ENCODE measurements around the gene HSD17B10.
A peak's percentile ranks its signal among the peaks of the same experiment; 100 is the strongest.

HSD17B10 gene

DNA sequence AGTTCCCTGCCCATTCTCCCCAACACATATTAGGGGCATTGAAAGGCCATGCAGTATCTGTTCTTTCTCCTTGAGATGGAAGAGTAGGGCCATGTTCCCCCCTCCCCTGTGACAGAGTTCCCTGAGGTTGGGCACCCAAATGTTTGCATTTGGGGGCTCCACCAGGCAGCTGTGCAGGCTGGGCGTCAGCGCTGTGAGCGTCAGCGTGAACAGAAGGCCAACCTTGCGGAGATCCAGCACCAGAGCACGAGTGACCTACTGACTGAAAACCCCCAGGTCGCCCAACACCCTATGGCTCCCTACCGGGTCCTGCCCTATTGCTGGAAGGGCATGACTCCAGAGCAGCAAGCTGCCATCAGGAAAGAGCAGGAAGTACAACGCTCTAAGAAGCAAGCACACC lies 3.9 kb downstream of the HSD17B10 start:
- Histone ChIP-seq H3K9ac (no peak overlapping the region), H3K4me1 (no peaks in the 10 kb centered on the region), H3K79me2 (peaks cover under 1% of the 10 kb centered on the region), H3K27me3 (ENCODE audit: control insufficient read depth, insufficient read depth, low read length) (no peaks in the 10 kb centered on the region), H3K4me3 (ENCODE audit: low read depth, low read length) (no peak overlapping the region), H3K36me3 (ENCODE audit: control insufficient read depth, insufficient read depth, low read length) (no peaks in the 10 kb centered on the region), H3K27ac (no peak overlapping the region), H2AFZ (no peak overlapping the region), H3K9me3 (ENCODE audit: control insufficient read depth, low read length) (no peaks in the 10 kb centered on the region), H3K4me2 (ENCODE audit: low read length) (no peak overlapping the region)
- TF ChIP-seq, protein P1, sequence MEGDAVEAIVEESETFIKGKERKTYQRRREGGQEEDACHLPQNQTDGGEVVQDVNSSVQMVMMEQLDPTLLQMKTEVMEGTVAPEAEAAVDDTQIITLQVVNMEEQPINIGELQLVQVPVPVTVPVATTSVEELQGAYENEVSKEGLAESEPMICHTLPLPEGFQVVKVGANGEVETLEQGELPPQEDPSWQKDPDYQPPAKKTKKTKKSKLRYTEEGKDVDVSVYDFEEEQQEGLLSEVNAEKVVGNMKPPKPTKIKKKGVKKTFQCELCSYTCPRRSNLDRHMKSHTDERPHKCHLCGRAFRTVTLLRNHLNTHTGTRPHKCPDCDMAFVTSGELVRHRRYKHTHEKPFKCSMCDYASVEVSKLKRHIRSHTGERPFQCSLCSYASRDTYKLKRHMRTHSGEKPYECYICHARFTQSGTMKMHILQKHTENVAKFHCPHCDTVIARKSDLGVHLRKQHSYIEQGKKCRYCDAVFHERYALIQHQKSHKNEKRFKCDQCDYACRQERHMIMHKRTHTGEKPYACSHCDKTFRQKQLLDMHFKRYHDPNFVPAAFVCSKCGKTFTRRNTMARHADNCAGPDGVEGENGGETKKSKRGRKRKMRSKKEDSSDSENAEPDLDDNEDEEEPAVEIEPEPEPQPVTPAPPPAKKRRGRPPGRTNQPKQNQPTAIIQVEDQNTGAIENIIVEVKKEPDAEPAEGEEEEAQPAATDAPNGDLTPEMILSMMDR (IDR thresholded peaks at IDR 0.05): no peak

DNA sequence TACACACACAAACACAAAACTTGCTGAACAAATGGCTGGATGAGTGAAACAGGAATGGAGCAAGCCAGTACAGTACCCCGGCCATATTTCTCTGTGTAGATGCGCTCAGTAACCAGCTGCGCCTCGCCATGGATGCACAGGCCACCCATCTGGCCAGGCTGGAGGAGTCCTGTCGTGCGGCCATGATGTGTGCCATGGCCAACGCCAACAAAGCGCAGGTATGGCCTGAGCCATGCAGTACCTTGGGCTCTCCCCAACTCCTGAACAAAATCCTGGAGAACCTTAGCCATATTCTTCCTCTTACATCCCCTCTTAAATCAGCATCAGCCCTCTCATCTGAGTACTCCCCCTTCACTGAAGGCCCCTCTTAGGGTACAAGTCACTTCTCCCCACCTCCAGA lies 4.4 kb downstream of the HSD17B10 start:
- Histone ChIP-seq H3K9ac (no peak overlapping the region), H2AFZ (no peak overlapping the region), H3K27ac (no peak overlapping the region), H3K27me3 (ENCODE audit: control insufficient read depth, insufficient read depth, low read length) (no peaks in the 10 kb centered on the region), H3K4me2 (ENCODE audit: low read length) (no peak overlapping the region), H3K4me1 (no peaks in the 10 kb centered on the region), H3K79me2 (no peaks in the 10 kb centered on the region), H3K9me3 (ENCODE audit: control insufficient read depth, low read length) (no peaks in the 10 kb centered on the region), H3K4me3 (ENCODE audit: low read depth, low read length) (no peak overlapping the region), H3K36me3 (ENCODE audit: control insufficient read depth, insufficient read depth, low read length) (no peaks in the 10 kb centered on the region)
- TF ChIP-seq, protein P1 (IDR thresholded peaks at IDR 0.05): no peak

DNA sequence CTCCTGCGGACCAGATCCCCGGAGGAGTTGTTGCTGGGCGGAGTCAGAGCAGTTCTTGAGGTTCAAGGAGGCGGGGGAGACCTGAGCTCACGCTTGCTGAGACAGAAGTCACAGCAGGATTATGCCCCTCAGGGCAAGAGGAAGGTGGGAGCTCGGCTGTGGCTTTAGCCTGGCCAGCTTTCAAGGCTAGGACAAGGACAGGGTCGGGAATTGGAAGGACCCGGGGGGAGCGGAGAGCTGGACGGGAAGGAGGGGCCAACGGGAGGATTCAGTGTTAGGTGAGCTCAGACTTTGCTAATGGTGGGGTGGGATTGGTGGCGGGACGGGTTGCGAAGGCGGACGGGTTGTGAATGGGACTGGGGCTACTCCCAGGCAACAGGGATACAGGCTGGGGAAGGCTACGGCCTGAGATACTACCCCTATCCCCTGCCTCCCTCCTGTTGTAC lies 11.3 kb downstream of the HSD17B10 start, which contains the start of gene RIBC1:
Gene RIBC1 (plus strand): TSS at position 13 of the 446 bp plus-strand sequence. CDS start 3,404 bp downstream, outside the sequence.
- H3K36me3 ChIP-seq (ENCODE audit: control insufficient read depth, insufficient read depth, low read length): no peaks in the 10 kb centered on the region
- H3K9ac ChIP-seq: no peak within 1 kb of the TSS
- H2AFZ ChIP-seq: peak within 1 kb of the TSS; percentile 75
- TF ChIP-seq, protein P1 (IDR thresholded peaks at IDR 0.05): no peak
- H3K79me2 ChIP-seq: peaks cover 6% of the 10 kb centered on the region
- peak within 1 kb of the TSS; percentile 81 for H3K4me3 ChIP-seq (ENCODE audit: low read depth, low read length)
- peaks cover 3% of the 10 kb centered on the region for H3K4me1 ChIP-seq
- H3K4me2 ChIP-seq (ENCODE audit: low read length): peak within 1 kb of the TSS; percentile 79
- peak within 1 kb of the TSS; percentile 81 for H3K27ac ChIP-seq
- no peaks in the 10 kb centered on the region for H3K27me3 ChIP-seq (ENCODE audit: control insufficient read depth, insufficient read depth, low read length)
- no peaks in the 10 kb centered on the region for H3K9me3 ChIP-seq (ENCODE audit: control insufficient read depth, low read length)

DNA sequence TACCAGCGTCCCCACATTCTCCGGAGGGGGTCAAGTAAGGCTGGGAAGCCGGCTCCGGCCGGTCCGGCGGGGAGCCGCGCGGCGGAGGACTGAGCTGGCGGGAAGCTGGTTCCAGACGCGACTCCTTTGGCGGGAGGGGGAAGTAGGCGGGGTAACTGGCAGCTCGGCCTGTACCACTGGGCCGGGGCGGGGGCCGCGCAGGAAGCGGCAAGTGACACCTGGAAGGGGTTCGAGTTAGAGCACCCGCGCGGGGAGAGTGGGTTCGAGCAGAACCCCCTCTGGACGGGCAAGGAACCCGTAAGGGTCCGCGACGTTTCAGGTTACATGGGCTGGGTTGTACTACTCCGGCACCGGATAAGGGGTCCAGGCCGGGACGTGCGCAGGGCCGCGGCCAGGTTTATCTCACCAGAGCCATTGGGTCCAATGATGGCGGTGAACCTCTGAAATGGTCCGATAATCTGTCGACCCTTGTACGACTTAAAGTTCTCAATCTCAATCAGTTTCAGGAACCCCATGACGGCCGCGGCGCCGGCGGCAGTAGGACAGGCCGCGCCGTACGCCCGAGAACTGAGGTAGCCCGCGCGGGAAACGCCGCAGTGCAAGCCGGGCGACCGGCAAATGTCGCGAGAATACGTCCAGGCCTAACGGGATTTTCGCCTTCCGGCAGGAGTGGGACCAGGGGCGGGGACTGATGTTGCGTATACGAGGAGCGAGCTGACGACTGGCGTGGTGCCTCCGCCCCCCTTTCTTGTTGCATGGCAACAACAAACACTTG lies 11.9 kb downstream of the HSD17B10 start, which contains the start of gene SMC1A:
Gene SMC1A (minus strand): TSS at position 569 of the 775 bp plus-strand sequence. CDS start 54 bp downstream, at position 515.
- Histone ChIP-seq H3K4me1 (peaks cover 3% of the 10 kb centered on the region), H3K9ac (no peak within 1 kb of the TSS), H3K4me2 (ENCODE audit: low read length) (peak within 1 kb of the TSS; percentile 79), H3K27ac (peak within 1 kb of the TSS; percentile 81), H3K9me3 (ENCODE audit: control insufficient read depth, low read length) (no peaks in the 10 kb centered on the region), H3K36me3 (ENCODE audit: control insufficient read depth, insufficient read depth, low read length) (no peaks in the 10 kb centered on the region), H2AFZ (peak within 1 kb of the TSS; percentile 75), H3K4me3 (ENCODE audit: low read depth, low read length) (peak within 1 kb of the TSS; percentile 81), H3K27me3 (ENCODE audit: control insufficient read depth, insufficient read depth, low read length) (no peaks in the 10 kb centered on the region), H3K79me2 (peaks cover 7% of the 10 kb centered on the region)
- TF ChIP-seq, protein P1 (IDR thresholded peaks at IDR 0.05): no peak
